Ascending aorta (tissue), 2 donors: ENCODE measurements around the gene BMP8B. TPM values are rescaled to one million over a fixed set of nuclear protein-coding genes. Genes with fewer than 3 reads are reported as not detected.

Experiments used
- DNase-seq, 2 donors: peaks; one replicate each; pipeline ENCODE4 v3.0.0-alpha.2; 2019; ENCODE audit warnings: low spot score in 2 of 2
- H3K27ac ChIP-seq, 2 donors: fragments of 200-600 bp; sonication (generic); one replicate each; pipeline ENCODE4 v1.5.1; 2016 to 2017; ENCODE audit warnings: mild to moderate bottlenecking in 1 of 2
- H3K27me3 ChIP-seq: fragments of 200-600 bp; sonication (generic); one replicate; pipeline ENCODE4 v1.5.1; 2017
- H3K36me3 ChIP-seq, 2 donors: fragments of 200-600 bp; sonication (generic); one replicate each; pipeline ENCODE4 v1.5.1; 2016
- H3K4me1 ChIP-seq, 2 donors: fragments of 200-600 bp; sonication (generic); one replicate each; pipeline ENCODE4 v1.5.1; 2016 to 2017; ENCODE audit warnings: mild to moderate bottlenecking in 1 of 2
- H3K4me3 ChIP-seq, 2 donors: fragments of 200-600 bp; sonication (generic); one replicate each; pipeline ENCODE4 v1.5.1; 2016 to 2017; ENCODE audit warnings: mild to moderate bottlenecking in 1 of 2
- H3K9me3 ChIP-seq, 2 donors: fragments of 200-600 bp; sonication (generic); one replicate each; pipeline ENCODE4 v1.5.1; 2016
- CTCF ChIP-seq, 3 experiments: fragments of 200-600 bp in 2 of 3; fragments of 450-650 bp in 1 of 3; sonication (generic) in 2 of 3; IDR thresholded peaks; one replicate each; pipeline ENCODE4 v1.5.1; 2016 to 2019; ENCODE audit warnings: antibody characterized with exemption in 3 of 3, mild to moderate bottlenecking in 1 of 3, moderate library complexity in 1 of 3
- intact Hi-C: fragments of 100-400 bp; cut with DNase I; formaldehyde crosslinking; loops from one replicate; pipeline ENCODE4 v1.15.1; 2023
- total RNA-seq: library from RNA; depleted of rRNA; stranded (reverse); fragments of >200 nt; gene quantifications from one replicate; pipeline ENCODE4 v1.1.0, GENCODE V29; 2016

BMP8B gene
- total RNA-seq, 1 donor from 2014 or later, result not detected

GRCh38 chr1:39816415-39817090, 27.9 kb upstream of the BMP8B start:
- peak in 1 of 2 donors; percentile 33 for DNase-seq
- intact Hi-C loops, result loop anchor here (1.0 to 2.0 kb wide), 3 partner anchors 86 to 216 kb away; no protein-coding TSS in a partner anchor
- H3K27me3 ChIP-seq, result no peaks in the 10 kb centered on the region
- no peak overlapping the region for H3K4me3 ChIP-seq
- H3K36me3 ChIP-seq, result no peaks in the 10 kb centered on the region
- H3K9me3 ChIP-seq, result no peaks in the 10 kb centered on the region
- TF ChIP-seq CTCF (IDR thresholded peaks at IDR 0.05), result peak; percentile 77 to 89 (median 89)
- no peak overlapping the region for H3K27ac ChIP-seq
- no peaks in the 10 kb centered on the region for H3K4me1 ChIP-seq

DNA sequence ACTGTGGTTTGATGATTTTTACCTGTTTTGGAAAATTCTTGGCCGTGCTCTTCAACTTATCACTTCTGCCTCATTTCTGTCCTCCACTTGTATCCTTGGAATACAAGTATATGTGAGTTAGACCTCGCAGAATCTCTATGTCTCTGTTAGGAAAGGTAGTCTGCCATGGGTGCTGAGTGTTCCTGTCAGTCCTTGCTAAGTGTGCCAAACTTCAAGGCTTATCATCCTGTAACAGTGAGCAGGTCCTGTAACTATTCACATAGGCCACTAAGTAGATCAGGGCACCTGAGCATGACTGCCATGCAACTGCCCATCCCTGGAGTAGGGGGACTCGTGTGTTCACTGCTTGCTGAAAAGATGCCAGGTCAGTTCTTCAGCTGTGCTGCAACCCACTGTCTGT, 24.2 kb upstream of the BMP8B start:
- H3K27me3 ChIP-seq, result no peaks in the 10 kb centered on the region
- H3K4me3 ChIP-seq, result no peak overlapping the region
- H3K27ac ChIP-seq, result no peak overlapping the region
- intact Hi-C loops, result no loop called here
- DNase-seq, result no peak
- no peaks in the 10 kb centered on the region for H3K4me1 ChIP-seq
- no peaks in the 10 kb centered on the region for H3K36me3 ChIP-seq
- no peak for TF ChIP-seq CTCF (IDR thresholded peaks at IDR 0.05)
- H3K9me3 ChIP-seq, result no peaks in the 10 kb centered on the region

GRCh38 chr1:39808784-39809517, 20.3 kb upstream of the BMP8B start:
- no peaks in the 10 kb centered on the region for H3K27me3 ChIP-seq
- H3K4me3 ChIP-seq, result no peak overlapping the region
- intact Hi-C loops, result no loop called here
- DNase-seq, result no peak
- TF ChIP-seq CTCF (IDR thresholded peaks at IDR 0.05), result no peak
- no peaks in the 10 kb centered on the region for H3K9me3 ChIP-seq
- no peaks in the 10 kb centered on the region for H3K36me3 ChIP-seq
- no peak overlapping the region for H3K27ac ChIP-seq
- H3K4me1 ChIP-seq, result no peaks in the 10 kb centered on the region

DNA sequence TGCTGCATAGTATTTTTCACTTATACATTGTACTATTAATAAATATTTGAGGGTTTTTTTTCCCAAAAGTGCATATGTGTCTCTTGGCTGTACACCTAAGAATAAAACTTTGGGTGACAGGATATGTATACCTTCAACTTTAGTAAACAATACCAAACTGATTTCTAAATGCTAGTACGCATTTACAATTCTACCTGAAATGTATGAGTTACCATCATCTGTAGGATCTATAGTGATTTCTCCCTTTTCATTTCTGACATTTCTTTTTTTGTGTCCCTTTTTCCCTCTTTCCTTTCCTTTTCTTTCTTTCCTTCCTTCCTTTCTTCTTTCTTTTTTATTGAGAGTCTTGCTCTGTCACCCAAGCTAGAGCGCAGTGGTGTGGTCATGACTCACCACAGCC, 16.7 kb upstream of the BMP8B start:
- Histone ChIP-seq H3K4me1 (no peaks in the 10 kb centered on the region), H3K4me3 (no peak overlapping the region), H3K27ac (no peak overlapping the region), H3K36me3 (no peaks in the 10 kb centered on the region), H3K27me3 (no peaks in the 10 kb centered on the region), H3K9me3 (no peaks in the 10 kb centered on the region)
- DNase-seq, result no peak
- intact Hi-C loops, result no loop called here
- TF ChIP-seq CTCF (IDR thresholded peaks at IDR 0.05), result no peak

GRCh38 chr1:39802496-39803260, 14.0 kb upstream of the BMP8B start:
- TF ChIP-seq CTCF (IDR thresholded peaks at IDR 0.05), result no peak
- intact Hi-C loops, result no loop called here

More at GRCh38 chr1:39802496-39803260, 14.0 kb upstream of the BMP8B start:
- Histone ChIP-seq H3K27ac (no peak overlapping the region), H3K4me3 (no peak overlapping the region), H3K27me3 (no peaks in the 10 kb centered on the region), H3K4me1 (no peaks in the 10 kb centered on the region), H3K9me3 (no peaks in the 10 kb centered on the region), H3K36me3 (no peaks in the 10 kb centered on the region)
- no peak for DNase-seq
